SK-N-SH treated with all-trans-retinoic acid at 6 μM for 48 hours (cell line): ENCODE data around the gene APOC3.

Experiments
- ATAC-seq: fragments of 200-7000 bp; cut with Tn5 transposase; 3 replicates; pipeline ENCODE4 v1.9.1; 2020; ENCODE audit warnings: mild to moderate bottlenecking, moderate library complexity
- ARNTL ChIP-seq: fragments of 450-650 bp; formaldehyde crosslinking; IDR thresholded peaks from 2 replicates; pipeline ENCODE4 v1.5.0; 2020; ENCODE audit warnings: low read depth, mild to moderate bottlenecking, moderate library complexity, borderline replicate concordance
- CREB5 ChIP-seq: fragments of 250-450 bp; sonication (Bioruptor Pico); IDR thresholded peaks from 2 replicates; pipeline ENCODE4 v1.5.1; 2020; ENCODE audit warnings: low read depth, mild to moderate bottlenecking, moderate library complexity
- CSDC2 ChIP-seq: fragments of 250-450 bp; sonication (Bioruptor Pico); IDR thresholded peaks from 2 replicates; pipeline ENCODE4 v1.5.0; 2020; ENCODE audit warnings: mild to moderate bottlenecking, moderate library complexity
- ESRRG ChIP-seq: fragments of 250-450 bp; sonication (Bioruptor Pico); IDR thresholded peaks from 2 replicates; pipeline ENCODE4 v1.6.1; 2021; ENCODE audit warnings: mild to moderate bottlenecking
- GLIS3 ChIP-seq: fragments of 250-450 bp; sonication (Bioruptor Pico); IDR thresholded peaks from 2 replicates; pipeline ENCODE4 v1.5.0; 2020; ENCODE audit warnings: mild to moderate bottlenecking, moderate library complexity
- ISL1 ChIP-seq: fragments of 250-450 bp; sonication (Bioruptor Pico); IDR thresholded peaks from 2 replicates; pipeline ENCODE4 v2.1.2; 2022; ENCODE audit warnings: mild to moderate bottlenecking, moderate library complexity
- PPARA ChIP-seq: fragments of 250-450 bp; sonication (Bioruptor Pico); IDR thresholded peaks from 2 replicates; pipeline ENCODE4 v1.5.0; 2020; ENCODE audit warnings: mild to moderate bottlenecking, borderline replicate concordance
- RARB ChIP-seq: fragments of 250-450 bp; sonication (Bioruptor Pico); IDR thresholded peaks from 2 replicates; pipeline ENCODE4 v1.8.0; 2021; ENCODE audit warnings: mild to moderate bottlenecking, moderate library complexity
- SNAI2 ChIP-seq: fragments of 250-450 bp; sonication (Bioruptor Pico); IDR thresholded peaks from 2 replicates; pipeline ENCODE4 v1.5.0; 2020; ENCODE audit warnings: mild to moderate bottlenecking, moderate library complexity
- TCF4 ChIP-seq: fragments of 250-450 bp; sonication (Bioruptor Pico); IDR thresholded peaks from 2 replicates; pipeline ENCODE4 v1.8.0; 2021; ENCODE audit warnings: mild to moderate bottlenecking, moderate library complexity, borderline replicate concordance
- TOX ChIP-seq: fragments of 250-450 bp; sonication (Bioruptor Pico); IDR thresholded peaks from 2 replicates; pipeline ENCODE4 v1.8.0; 2021; ENCODE audit warnings: mild to moderate bottlenecking, moderate library complexity, borderline replicate concordance
- TSHZ2 ChIP-seq: fragments of 250-450 bp; sonication (Bioruptor Pico); IDR thresholded peaks from 2 replicates; pipeline ENCODE4 v1.5.0; 2020; ENCODE audit warnings: mild to moderate bottlenecking, moderate library complexity
- ZC3H10 ChIP-seq: fragments of 250-450 bp; sonication (Bioruptor Pico); IDR thresholded peaks from 2 replicates; pipeline ENCODE4 v1.5.1; 2021; ENCODE audit warnings: mild to moderate bottlenecking, moderate library complexity
- ZFP3 ChIP-seq: fragments of 250-450 bp; sonication (Bioruptor Pico); IDR thresholded peaks from 2 replicates; pipeline ENCODE4 v1.5.0; 2020; ENCODE audit warnings: mild to moderate bottlenecking, moderate library complexity
- ZFP30 ChIP-seq: fragments of 450-650 bp; formaldehyde crosslinking; IDR thresholded peaks from 2 replicates; pipeline ENCODE4 v1.5.0; 2022; ENCODE audit warnings: mild to moderate bottlenecking, moderate library complexity
- ZNF565 ChIP-seq: fragments of 450-650 bp; formaldehyde crosslinking; conservative IDR thresholded peaks from 2 replicates; pipeline ENCODE4 v1.5.0; 2020; ENCODE audit warnings: low read depth, mild to moderate bottlenecking, moderate library complexity
- ZNF70 ChIP-seq: fragments of 450-650 bp; formaldehyde crosslinking; IDR thresholded peaks from 2 replicates; pipeline ENCODE4 v1.5.0; 2020; ENCODE audit warnings: mild to moderate bottlenecking, moderate library complexity
- ZNF8 ChIP-seq: fragments of 450-650 bp; formaldehyde crosslinking; IDR thresholded peaks from 2 replicates; pipeline ENCODE4 v1.5.0; 2020; ENCODE audit warnings: mild to moderate bottlenecking, moderate library complexity
- TF ChIP-seq, protein P1 (sequence below): fragments of 250-450 bp; sonication (Bioruptor Pico); IDR thresholded peaks from 2 replicates; pipeline ENCODE4 v1.8.0; 2021; ENCODE audit warnings: low read depth, mild to moderate bottlenecking, moderate library complexity, borderline replicate concordance
- TF ChIP-seq, protein P2 (sequence below): fragments of 250-450 bp; sonication (Bioruptor Pico); IDR thresholded peaks from 2 replicates; pipeline ENCODE4 v1.8.0; 2020; ENCODE audit warnings: mild to moderate bottlenecking, moderate library complexity, borderline replicate concordance

APOC3 gene

DNA sequence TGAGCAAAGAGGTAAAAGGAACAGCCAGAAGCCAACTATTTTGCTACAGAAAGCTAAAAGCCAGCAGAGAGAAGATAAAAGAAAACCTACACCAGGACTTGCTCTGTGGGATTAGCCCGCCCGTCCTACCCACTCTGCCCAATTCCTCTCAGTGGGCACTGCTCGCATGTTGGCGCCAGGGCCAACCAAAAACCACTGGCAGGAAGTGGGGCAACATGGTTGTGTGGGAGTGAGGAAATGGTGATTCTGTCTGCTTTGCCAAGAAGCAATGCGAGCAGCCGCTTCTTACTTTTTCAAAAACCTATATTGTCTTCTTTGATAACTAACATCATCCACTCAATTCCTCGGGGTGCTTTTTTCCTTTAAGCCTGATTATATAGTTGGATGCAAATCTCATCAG, 21.9 kb downstream of the APOC3 start (continued):
- no peak for TF ChIP-seq TSHZ2 (CRISPR knock-in tag)
- no peak for TF ChIP-seq TOX (CRISPR knock-in tag)
- no peak for TF ChIP-seq ISL1 (CRISPR knock-in tag)
- TF ChIP-seq GLIS3 (CRISPR knock-in tag) = no peak
- TF ChIP-seq ZFP30 (CRISPR knock-in tag) = no peak
- no peak for TF ChIP-seq PPARA (CRISPR knock-in tag)
- TF ChIP-seq ZC3H10 (CRISPR knock-in tag) = no peak
- TF ChIP-seq ZNF70 (CRISPR knock-in tag) = no peak
- TF ChIP-seq, all 23 proteins: peak for 0

DNA sequence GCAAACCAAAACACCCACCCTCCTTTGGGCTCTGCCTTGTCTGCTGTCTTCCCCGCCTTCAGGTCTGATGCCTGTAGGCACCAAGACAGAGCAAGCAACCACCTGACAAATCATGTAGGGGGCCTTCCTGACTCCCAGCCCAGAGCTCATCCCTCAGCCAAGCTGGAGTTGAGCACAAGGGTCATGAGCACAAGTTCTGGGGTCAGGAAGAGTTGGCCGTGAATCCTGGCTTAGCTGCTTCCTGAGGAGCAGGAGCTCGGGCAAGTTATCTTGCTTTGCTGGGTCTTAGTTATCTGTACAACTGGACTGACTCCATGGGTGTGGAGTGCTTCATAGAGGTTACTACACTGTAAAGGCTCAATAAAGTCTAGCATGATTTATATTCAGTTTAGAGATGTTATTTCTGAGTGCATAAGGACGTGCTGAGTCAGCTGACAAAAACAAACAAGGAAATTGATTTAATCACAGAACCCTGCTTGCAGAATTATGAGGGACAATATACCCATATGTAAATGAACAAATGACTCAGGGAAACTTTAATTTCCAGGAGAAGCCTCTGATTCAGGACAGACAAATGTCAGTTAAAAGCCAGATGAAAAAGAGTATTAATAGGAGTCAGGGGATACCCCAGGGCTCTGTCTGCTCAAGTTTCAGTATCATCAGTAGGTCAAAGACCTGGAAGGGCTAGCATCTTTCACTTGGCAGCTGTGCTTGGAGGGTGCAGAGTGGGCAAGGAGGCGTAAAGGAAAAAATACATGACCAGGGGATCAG, 22.7 kb downstream of the APOC3 start:
- ATAC-seq = peak; percentile 19
- no peak for TF ChIP-seq ESRRG (CRISPR knock-in tag)
- TF ChIP-seq ZFP30 (CRISPR knock-in tag) = no peak
- TF ChIP-seq ZNF8 (CRISPR knock-in tag) = no peak
- TF ChIP-seq CSDC2 (CRISPR knock-in tag) = no peak
- no peak for TF ChIP-seq SNAI2 (CRISPR knock-in tag)
- TF ChIP-seq PPARA (CRISPR knock-in tag) = no peak
- no peak for TF ChIP-seq ISL1 (CRISPR knock-in tag)
- TF ChIP-seq ZFP3 (CRISPR knock-in tag) = no peak
- TF ChIP-seq TCF4 (CRISPR knock-in tag) = no peak
- no peak for TF ChIP-seq ZC3H10 (CRISPR knock-in tag)
- TF ChIP-seq CREB5 = no peak

- TF ChIP-seq RARB (CRISPR knock-in tag) (no peak), ZFP3 (CRISPR knock-in tag) (no peak), TCF4 (CRISPR knock-in tag) (no peak), GLIS3 (CRISPR knock-in tag) (no peak), TSHZ2 (CRISPR knock-in tag) (no peak), ZNF565 (CRISPR knock-in tag) (no peak), PPARA (CRISPR knock-in tag) (no peak), ARNTL (CRISPR knock-in tag) (no peak), ZNF8 (CRISPR knock-in tag) (no peak), CREB5 (no peak), SNAI2 (CRISPR knock-in tag) (no peak), ZNF70 (CRISPR knock-in tag) (no peak), CSDC2 (CRISPR knock-in tag) (no peak)
- TF ChIP-seq, protein P1, sequence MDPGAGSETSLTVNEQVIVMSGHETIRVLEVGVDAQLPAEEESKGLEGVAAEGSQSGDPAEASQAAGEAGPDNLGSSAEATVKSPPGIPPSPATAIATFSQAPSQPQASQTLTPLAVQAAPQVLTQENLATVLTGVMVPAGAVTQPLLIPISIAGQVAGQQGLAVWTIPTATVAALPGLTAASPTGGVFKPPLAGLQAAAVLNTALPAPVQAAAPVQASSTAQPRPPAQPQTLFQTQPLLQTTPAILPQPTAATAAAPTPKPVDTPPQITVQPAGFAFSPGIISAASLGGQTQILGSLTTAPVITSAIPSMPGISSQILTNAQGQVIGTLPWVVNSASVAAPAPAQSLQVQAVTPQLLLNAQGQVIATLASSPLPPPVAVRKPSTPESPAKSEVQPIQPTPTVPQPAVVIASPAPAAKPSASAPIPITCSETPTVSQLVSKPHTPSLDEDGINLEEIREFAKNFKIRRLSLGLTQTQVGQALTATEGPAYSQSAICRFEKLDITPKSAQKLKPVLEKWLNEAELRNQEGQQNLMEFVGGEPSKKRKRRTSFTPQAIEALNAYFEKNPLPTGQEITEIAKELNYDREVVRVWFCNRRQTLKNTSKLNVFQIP (CRISPR knock-in tag) = no peak
- TF ChIP-seq, protein P2, sequence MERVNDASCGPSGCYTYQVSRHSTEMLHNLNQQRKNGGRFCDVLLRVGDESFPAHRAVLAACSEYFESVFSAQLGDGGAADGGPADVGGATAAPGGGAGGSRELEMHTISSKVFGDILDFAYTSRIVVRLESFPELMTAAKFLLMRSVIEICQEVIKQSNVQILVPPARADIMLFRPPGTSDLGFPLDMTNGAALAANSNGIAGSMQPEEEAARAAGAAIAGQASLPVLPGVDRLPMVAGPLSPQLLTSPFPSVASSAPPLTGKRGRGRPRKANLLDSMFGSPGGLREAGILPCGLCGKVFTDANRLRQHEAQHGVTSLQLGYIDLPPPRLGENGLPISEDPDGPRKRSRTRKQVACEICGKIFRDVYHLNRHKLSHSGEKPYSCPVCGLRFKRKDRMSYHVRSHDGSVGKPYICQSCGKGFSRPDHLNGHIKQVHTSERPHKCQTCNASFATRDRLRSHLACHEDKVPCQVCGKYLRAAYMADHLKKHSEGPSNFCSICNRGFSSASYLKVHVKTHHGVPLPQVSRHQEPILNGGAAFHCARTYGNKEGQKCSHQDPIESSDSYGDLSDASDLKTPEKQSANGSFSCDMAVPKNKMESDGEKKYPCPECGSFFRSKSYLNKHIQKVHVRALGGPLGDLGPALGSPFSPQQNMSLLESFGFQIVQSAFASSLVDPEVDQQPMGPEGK = no peak
- ATAC-seq = peak; percentile 84
Measured at GRCh38 chr11:116853461-116854073, 23.9 kb downstream of the APOC3 start.
